OCI-LY3 (cell line): Measurements from ENCODE around the gene RGMA.

Experiments used
- H2AFZ ChIP-seq: fragments of 200-600, 300-600 bp; shearing (Covaris generic); 2 replicates; pipeline ENCODE4 v1.6.0; 2014; ENCODE audit warnings: antibody characterized with exemption, low read depth, low read length
- H3K27ac ChIP-seq: fragments of 200-600, 300-600 bp; sonication (generic); 2 replicates; pipeline ENCODE4 v1.5.1; 2014; ENCODE audit warnings: mild to moderate bottlenecking, low read length, moderate library complexity, mixed read lengths
- H3K27me3 ChIP-seq: fragments of 200-600, 300-600 bp; sonication (generic); 2 replicates; pipeline ENCODE4 v1.6.1; 2014; ENCODE audit warnings: low read depth, low read length, mixed read lengths
- H3K36me3 ChIP-seq: fragments of 200-600, 300-600 bp; sonication (generic); replicated peaks from 2 replicates; pipeline ENCODE3; 2014; ENCODE audit warnings: low read depth, low read length, mixed read lengths
- H3K4me1 ChIP-seq: fragments of 300-600, 200-600 bp; sonication (generic); 2 replicates; pipeline ENCODE4 v1.6.1; 2014; ENCODE audit warnings: low read length, mixed read lengths
- H3K4me2 ChIP-seq: fragments of 200-600, 300-600 bp; sonication (generic); 2 replicates; pipeline ENCODE4 v1.6.1; 2014; ENCODE audit warnings: low read length, mixed read lengths
- H3K4me3 ChIP-seq: fragments of 300-600, 200-600 bp; sonication (generic); 2 replicates; pipeline ENCODE4 v1.5.1; 2014; ENCODE audit warnings: antibody characterized with exemption, mild to moderate bottlenecking, low read length, moderate library complexity
- H3K79me2 ChIP-seq: fragments of 300-600, 200-600 bp; shearing (Covaris generic); 2 replicates; pipeline ENCODE4 v1.6.1; 2014; ENCODE audit warnings: mild to moderate bottlenecking, low read length, mixed read lengths
- H3K9ac ChIP-seq: fragments of 300-600, 200-600 bp; shearing (Covaris generic); 2 replicates; pipeline ENCODE4 v1.6.0; 2014; ENCODE audit warnings: mild to moderate bottlenecking, low read length, moderate library complexity
- H3K9me3 ChIP-seq: fragments of 200-600, 300-600 bp; shearing (Covaris generic); 2 replicates; pipeline ENCODE4 v1.6.1; 2014; ENCODE audit warnings: low read length, mixed read lengths; ENCODE audit not compliant: insufficient read depth
- H4K20me1 ChIP-seq: fragments of 200-600, 300-600 bp; sonication (generic); 2 replicates; pipeline ENCODE4 v1.6.1; 2016; ENCODE audit warnings: low read length, mixed read lengths; ENCODE audit not compliant: insufficient read depth
- CTCF ChIP-seq: fragments of 200-600, 300-600 bp; sonication (generic); IDR thresholded peaks from 2 replicates; pipeline ENCODE4 v1.5.1; 2014; ENCODE audit warnings: antibody characterized with exemption, low read length, low read depth
- EZH2phosphoT487 ChIP-seq: fragments of 200-600 bp; shearing (Covaris generic); IDR thresholded peaks from 2 replicates; pipeline ENCODE4 v1.6.1; 2018; ENCODE audit warnings: antibody characterized with exemption, mixed run types, low read depth

The RGMA gene

GRCh38 chr15:93109336-93110102 lies 20.5 kb upstream of the RGMA start:
- H3K4me2 ChIP-seq: no peak overlapping the region
- H3K9ac ChIP-seq: no peak overlapping the region
- no peak overlapping the region for H3K4me3 ChIP-seq
- H3K27ac ChIP-seq: no peak overlapping the region
- no peaks in the 10 kb centered on the region for H4K20me1 ChIP-seq
- no peaks in the 10 kb centered on the region for H3K79me2 ChIP-seq
- no peaks in the 10 kb centered on the region; the same call in 1 of the 2 replicates for H3K27me3 ChIP-seq
- H2AFZ ChIP-seq: no peak overlapping the region
- no peaks in the 10 kb centered on the region for H3K36me3 ChIP-seq
- H3K9me3 ChIP-seq: no peaks in the 10 kb centered on the region
- no peaks in the 10 kb centered on the region for H3K4me1 ChIP-seq
- TF ChIP-seq EZH2phosphoT487 (no peak), CTCF (no peak)

- H3K36me3 ChIP-seq: no peaks in the 10 kb centered on the region
- no peaks in the 10 kb centered on the region; the same call in 1 of the 2 replicates for H3K27me3 ChIP-seq
- H2AFZ ChIP-seq: no peak overlapping the region
- no peaks in the 10 kb centered on the region for H4K20me1 ChIP-seq
- TF ChIP-seq EZH2phosphoT487 (no peak), CTCF (no peak)
- no peak overlapping the region for H3K27ac ChIP-seq
- no peaks in the 10 kb centered on the region for H3K4me1 ChIP-seq
- H3K4me2 ChIP-seq: no peak overlapping the region
- H3K9ac ChIP-seq: no peak overlapping the region
- no peaks in the 10 kb centered on the region for H3K9me3 ChIP-seq
- H3K79me2 ChIP-seq: no peaks in the 10 kb centered on the region
- H3K4me3 ChIP-seq: no peak overlapping the region
Observed at GRCh38 chr15:93107646-93108045, 18.6 kb upstream of the RGMA start.

- H3K36me3 ChIP-seq: no peaks in the 10 kb centered on the region
- H4K20me1 ChIP-seq: no peaks in the 10 kb centered on the region
- no peaks in the 10 kb centered on the region for H3K79me2 ChIP-seq
- no peaks in the 10 kb centered on the region; the same call in 1 of the 2 replicates for H3K27me3 ChIP-seq
- H3K4me2 ChIP-seq: no peak overlapping the region
- no peaks in the 10 kb centered on the region for H3K9me3 ChIP-seq
- TF ChIP-seq CTCF (no peak), EZH2phosphoT487 (no peak)
- no peak overlapping the region for H2AFZ ChIP-seq
- H3K4me3 ChIP-seq: no peak overlapping the region
- no peaks in the 10 kb centered on the region for H3K4me1 ChIP-seq
- no peak overlapping the region for H3K27ac ChIP-seq
- H3K9ac ChIP-seq: no peak overlapping the region
Observed at GRCh38 chr15:93105485-93105884, 16.5 kb upstream of the RGMA start.

- Histone ChIP-seq H4K20me1 (no peaks in the 10 kb centered on the region), H2AFZ (no peak overlapping the region), H3K9me3 (no peaks in the 10 kb centered on the region), H3K27ac (no peak overlapping the region), H3K36me3 (no peaks in the 10 kb centered on the region), H3K4me3 (no peak overlapping the region), H3K4me2 (no peak overlapping the region), H3K9ac (no peak overlapping the region), H3K79me2 (no peaks in the 10 kb centered on the region), H3K4me1 (no peaks in the 10 kb centered on the region), H3K27me3 (no peaks in the 10 kb centered on the region; the same call in 1 of the 2 replicates)
- TF ChIP-seq EZH2phosphoT487 (no peak), CTCF (no peak)
Observed at GRCh38 chr15:93103823-93104222, 14.8 kb upstream of the RGMA start.
